CD4-positive, alpha-beta T cell treated with Interleukin-17A for 4 hours (primary cell): ENCODE results near the gene PCDHGA1.
A peak's percentile ranks its signal among the peaks of the same experiment; 100 is the strongest.

Experiments
- DNase-seq: peaks from one replicate; pipeline ENCODE4 v3.0.0-alpha.2; 2020; ENCODE audit warnings: mixed read lengths

Gene PCDHGA1

GRCh38 chr5:141515141-141515540, 184.8 kb downstream of the PCDHGA1 start:
- no peak for DNase-seq

- DNase-seq, result no peak
These were observed 185.8 kb downstream of the PCDHGA1 start for GRCh38 chr5:141515946-141516671.

- no peak for DNase-seq
These were observed 186.3 kb downstream of the PCDHGA1 start for GRCh38 chr5:141516672-141517025.

- no peak for DNase-seq
These were observed 187.0 kb downstream of the PCDHGA1 start for GRCh38 chr5:141517312-141517711.

- no peak for DNase-seq
These were observed 187.7 kb downstream of the PCDHGA1 start for GRCh38 chr5:141517880-141518617.

DNA sequence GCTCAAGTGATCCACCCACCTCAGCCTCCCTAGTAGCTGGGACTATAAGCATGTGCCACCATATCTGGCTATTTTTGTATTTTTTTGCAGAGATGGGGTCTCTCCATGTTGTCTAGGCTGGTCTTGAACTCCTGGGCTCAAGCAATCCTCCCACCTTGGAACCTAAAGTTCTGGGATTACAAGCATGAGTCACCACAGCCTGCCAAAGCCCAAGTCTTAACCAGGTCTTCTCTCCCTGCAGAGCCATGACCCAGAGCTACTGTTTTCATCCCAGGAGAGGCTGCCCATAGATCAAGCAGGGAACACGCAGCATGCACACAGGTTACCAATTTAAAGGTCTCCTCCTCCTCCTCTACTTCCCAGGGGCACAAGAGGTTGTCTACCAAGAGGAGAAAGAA, 188.3 kb downstream of the PCDHGA1 start:
- no peak for DNase-seq

DNA sequence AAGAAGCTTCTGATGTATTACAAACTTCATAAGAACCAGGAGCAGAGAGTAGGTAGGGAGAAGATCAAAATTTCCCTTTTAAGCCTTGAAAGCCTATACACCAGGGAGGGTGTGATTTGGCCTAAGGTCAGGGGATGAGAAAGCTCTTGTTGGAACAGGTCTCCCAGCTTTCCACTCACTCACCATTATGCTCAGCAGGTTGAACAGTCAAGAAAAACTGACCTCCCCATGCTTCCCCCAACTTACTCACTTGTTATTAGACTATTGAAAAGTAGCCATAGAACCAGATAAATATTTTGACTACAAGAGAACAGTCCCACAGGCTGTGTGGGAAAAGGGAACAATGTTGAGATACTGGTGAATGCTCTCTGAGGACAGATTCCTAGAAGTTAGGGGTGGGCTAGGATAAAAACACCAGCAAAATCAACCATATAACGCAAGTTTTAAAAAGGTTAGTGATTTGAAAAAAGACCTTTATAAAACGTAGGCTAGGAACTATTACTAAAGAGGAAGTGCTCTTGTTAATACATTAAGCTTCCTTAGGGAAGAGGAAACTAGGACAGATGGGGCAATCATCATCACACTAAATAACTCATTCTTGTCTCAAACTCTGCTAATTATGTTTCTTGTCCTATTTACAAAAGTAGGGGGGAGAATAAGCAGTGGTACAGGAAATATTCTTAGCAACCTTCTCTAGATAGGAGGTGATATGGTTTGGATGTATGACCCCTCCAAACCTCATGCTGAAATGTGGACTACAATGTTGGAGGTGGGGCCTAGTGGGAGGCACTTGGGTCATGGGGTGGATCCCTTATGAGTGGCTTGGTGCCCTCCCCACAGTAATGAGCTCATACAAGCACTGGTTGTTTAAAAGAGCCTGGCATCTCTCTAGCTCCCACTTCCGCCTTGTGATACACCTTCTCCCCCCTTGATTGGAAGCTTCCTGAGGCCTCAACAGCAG, 189.6 kb downstream of the PCDHGA1 start:
- DNase-seq, result no peak

DNA sequence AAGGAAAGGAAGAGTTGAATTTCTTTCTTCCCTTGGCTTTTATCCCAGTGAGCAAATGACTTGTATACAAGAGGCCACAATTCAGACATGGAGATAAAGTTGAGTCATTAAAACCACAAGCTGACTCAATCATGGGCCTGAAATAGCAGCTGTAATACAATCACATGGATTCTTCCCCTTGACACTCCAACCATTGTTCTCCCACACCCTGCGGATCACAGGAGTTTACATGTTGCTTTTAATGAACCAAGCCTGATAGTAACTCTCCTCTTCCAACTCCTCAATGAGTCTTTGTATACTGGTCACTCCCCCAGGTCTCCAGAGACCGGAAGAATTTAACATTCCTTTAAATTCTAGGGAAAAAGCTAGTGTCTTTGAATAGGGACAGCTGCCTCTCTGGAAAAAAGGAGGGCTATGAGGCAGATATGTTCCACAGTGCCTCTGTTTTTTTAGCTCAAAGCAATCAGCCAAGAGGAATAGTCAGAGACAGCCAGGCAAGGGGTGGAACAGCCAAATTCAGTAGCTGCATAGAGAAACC, 191.0 kb downstream of the PCDHGA1 start:
- DNase-seq, result no peak

GRCh38 chr5:141522301-141522700, 192.0 kb downstream of the PCDHGA1 start:
- no peak for DNase-seq

GRCh38 chr5:141523991-141524390, 193.7 kb downstream of the PCDHGA1 start:
- DNase-seq, result no peak

DNA sequence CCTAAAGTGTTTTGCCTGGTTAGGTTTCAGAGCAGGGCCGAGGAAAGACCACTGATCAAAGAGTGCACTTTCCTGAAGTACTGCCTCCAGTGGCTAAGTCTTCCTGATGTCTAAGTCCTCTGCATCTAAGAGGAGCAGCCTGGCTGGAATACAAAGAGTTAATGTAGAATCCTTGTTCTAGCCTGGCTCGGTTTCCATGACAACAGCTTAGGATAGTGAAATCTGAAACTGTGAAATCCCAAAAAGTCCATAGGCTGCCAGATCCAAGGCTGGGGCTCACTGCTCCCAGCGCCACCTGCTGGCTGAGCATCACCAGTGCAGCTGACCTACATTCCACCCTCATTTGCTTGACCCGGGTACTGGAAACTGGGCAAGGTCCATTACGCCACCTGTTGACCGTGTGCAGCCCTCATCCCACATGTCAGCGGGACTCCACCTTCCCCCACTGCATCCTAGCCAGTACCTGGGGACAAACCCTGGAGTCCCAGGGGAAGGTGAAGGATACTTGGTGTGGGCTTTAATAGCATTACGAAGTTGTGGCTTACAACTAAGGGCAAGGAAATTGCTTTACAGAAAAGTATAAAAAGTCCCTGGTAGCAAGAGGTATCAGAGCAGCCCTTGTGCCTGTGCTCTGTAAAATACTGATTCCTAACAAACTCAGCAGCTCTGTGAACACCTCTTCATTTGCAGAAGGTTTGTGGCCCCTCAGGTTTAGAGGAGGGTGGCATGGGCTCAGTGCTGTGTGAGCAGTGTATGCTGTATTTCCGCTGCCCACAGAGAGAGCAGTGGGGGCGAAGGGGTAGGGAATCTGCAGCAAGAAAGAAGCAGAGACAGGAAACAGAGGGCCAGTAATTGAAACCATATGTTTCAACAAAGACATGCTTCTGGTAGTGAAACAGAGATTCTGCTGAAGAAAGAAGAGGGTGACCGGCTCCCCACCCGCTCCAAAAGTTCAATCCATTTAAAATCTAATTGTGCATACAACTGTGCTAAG, 194.6 kb downstream of the PCDHGA1 start:
- DNase-seq, result peak; percentile 67

DNA sequence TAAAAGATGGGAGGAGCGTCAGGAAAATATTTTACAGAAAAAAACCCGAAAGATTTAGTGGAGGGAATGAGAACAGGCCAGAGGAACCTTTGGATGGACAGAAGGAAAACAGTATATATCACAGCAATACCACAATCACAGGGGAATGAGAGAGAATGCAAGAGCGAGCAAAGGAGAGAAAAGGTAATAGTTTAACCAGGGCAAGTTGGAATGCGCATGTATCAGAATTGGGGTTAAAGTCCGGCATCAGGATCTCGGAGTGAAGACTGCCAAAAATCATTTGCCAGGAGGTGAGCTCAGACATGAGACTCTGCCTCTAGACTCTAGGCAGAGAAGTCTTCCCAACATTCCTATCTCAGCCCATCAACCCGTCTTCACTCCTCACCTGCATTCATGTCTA, 195.3 kb downstream of the PCDHGA1 start:
- no peak for DNase-seq

- DNase-seq, result no peak
These were observed 197.1 kb downstream of the PCDHGA1 start for GRCh38 chr5:141527426-141527825.

DNA sequence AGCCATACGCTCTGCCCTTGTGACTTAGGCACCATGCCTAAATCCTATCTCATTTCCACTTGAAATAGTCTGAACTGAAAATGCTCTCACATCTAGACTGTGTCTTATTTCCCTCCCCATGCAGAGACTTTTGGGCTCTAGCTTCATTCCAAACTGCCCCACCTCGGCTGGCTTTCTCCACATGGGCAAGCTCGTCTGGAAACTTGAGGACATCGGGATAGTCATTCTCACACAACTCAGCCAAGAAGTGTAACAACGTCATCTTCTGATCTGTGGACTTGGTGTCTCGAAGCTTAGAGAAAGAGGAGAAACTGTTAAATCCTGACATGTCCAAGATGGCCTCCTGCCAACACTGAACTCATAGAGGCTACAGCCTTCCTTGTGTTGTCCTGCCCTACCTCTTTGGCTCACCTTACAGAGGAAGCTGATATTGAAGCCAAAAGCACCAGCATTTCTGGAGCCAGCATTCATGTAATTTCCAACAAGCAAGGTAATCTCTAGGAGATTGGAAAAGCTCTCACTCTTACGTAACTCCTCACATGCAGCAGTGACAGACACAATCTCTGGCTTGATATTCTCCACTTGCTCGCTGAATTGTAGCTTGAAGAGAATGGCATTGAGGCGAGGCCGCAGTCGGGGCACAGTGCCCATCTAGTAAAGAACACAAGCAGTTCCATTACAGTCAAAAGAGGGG, 198.1 kb downstream of the PCDHGA1 start:
- DNase-seq, result no peak

DNA sequence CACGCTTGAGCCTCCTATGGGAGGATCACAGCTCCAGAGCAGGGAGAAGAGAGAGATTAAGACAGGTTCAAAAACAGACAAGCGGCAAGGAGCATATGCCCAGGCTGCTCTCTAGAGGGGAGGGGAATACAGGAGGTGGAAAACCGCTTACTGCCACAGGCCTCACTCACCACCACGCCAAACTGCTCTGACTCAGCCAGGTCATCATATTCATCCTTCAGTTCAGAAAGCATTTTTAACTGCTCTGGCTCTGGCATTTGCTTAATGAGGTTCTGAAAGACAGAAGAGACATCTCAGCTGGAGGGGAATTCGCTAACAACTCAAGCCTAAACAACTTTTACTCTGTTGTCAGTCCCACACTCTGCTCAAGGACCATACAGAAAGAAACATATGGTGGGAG, 198.7 kb downstream of the PCDHGA1 start:
- no peak for DNase-seq

DNA sequence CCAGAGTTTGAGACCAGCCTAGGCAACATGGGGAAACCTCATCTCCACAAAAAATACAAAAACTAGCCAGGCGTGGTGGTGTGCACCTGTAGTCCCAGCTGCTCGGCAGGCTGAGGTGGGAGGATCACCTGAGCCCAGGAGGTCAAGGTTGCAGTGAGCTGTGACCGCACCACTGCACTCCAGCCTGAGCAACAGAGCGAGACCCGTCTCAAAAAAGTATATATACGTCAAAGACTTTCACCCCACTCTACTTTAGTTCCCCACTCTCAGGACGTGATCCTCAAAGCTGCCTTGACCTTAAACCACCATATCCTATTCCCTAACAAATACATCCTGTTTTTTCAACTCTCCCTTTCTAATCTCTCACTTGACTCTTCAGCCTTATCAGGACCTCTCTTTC, 199.6 kb downstream of the PCDHGA1 start:
- no peak for DNase-seq

GRCh38 chr5:141532726-141533125, 202.4 kb downstream of the PCDHGA1 start:
- DNase-seq, result no peak

GRCh38 chr5:141533897-141534296, 203.6 kb downstream of the PCDHGA1 start:
- DNase-seq, result no peak

DNA sequence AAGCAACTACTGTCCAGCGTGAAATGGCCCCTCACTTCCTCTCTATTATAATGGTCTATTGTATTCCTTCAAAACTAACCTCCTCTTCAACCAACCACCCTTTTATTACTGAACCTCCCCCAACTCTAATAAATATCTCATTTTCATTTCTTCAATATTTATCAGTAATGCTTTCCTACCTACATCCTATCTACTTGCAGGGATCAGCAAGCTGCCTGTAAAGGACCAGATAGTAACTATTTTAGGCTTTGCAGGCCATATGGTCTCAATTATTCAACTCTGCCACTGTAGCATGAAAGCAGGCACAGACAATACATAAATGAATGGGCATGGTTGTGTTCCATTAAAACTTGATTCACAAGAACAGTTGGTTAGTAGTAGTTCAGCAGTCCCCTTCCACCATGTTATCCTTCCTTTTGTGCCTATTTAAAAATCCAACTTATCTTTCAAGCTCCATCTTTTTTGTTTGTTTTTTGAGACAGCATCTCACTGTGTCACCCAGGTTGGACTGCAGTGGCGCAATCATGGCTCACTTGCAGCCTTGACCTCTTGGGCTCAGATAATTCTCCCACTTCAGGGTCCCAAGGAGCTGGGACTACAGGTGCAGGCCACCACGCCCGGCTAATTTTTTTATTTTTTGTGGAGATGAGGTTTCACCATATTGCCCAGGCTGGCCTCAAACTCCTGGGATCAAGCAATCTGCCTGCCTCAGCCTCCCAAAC, 204.3 kb downstream of the PCDHGA1 start:
- no peak for DNase-seq

GRCh38 chr5:141543053-141543452, 212.7 kb downstream of the PCDHGA1 start:
- no peak for DNase-seq

DNA sequence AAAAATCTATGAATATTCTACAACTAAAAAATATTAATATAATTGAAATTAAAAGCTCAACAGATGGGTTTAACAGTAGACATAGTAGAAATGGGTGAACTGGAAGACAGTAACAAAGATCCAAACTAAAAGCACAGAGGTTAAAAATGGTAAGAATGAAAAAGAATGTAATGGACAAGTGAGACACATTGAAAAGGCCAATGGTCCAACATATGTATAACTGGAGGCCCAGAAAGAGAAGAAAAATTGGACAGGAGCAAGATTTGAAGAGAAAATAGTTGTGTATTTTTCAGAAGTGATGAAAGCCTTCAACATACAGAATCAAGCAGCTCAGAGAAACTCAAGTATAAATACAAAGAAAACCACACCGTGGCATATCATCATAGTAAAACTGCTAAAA, 217.2 kb downstream of the PCDHGA1 start:
- no peak for DNase-seq
